ENCODE measurements around the gene SLC6A8. TPM values are rescaled to one million over a fixed set of nuclear protein-coding genes. Genes with fewer than 3 reads are reported as not detected.

The SLC6A8 gene
- total and polyA plus RNA-seq, 2 donors (not counting 3 experiments of a cell fraction or from before 2014, with no cell fraction given) = 22.7 to 23.6 TPM

GRCh38 chrX:153688506-153688905 lies 780 bp downstream of the SLC6A8 start:
- no peak overlapping the region for H3K27ac ChIP-seq (ENCODE audit: insufficient read depth, low read depth, low read length)
- TF ChIP-seq EZH2 (IDR thresholded peaks at IDR 0.05; ENCODE audit: borderline replicate concordance, low read depth, low read length, severe bottlenecking) (no peak), MYC (IDR thresholded peaks at IDR 0.05; ENCODE audit: low read depth, low read length) (no peak), POLR2AphosphoS5 (IDR thresholded peaks at IDR 0.05; ENCODE audit: insufficient read depth, low read depth, low read length) (no peak), JUN (IDR thresholded peaks at IDR 0.05; ENCODE audit: borderline replicate concordance, insufficient read depth, insufficient read length, low read depth) (no peak), CTCF (IDR thresholded peaks at IDR 0.05; ENCODE audit: extremely low read depth in 1 of 2, insufficient read depth in 1 of 2, low read depth in 1 of 2, low read length in 2 of 2) (no peak), FOS (IDR thresholded peaks at IDR 0.05; ENCODE audit: borderline replicate concordance, insufficient read depth, low read length) (no peak), MAX (IDR thresholded peaks at IDR 0.05; ENCODE audit: insufficient read depth, insufficient read length) (no peak), GATA2 (IDR thresholded peaks at IDR 0.05; ENCODE audit: insufficient read depth, insufficient read length, low read depth, low read length) (no peak), POLR2A (IDR thresholded peaks at IDR 0.05; ENCODE audit: low read depth, low read length) (no peak)
- no peaks in the 10 kb centered on the region for H3K9me3 ChIP-seq (replicated peaks; ENCODE audit: control insufficient read depth, insufficient read depth, low read length)
- no peak for DNase-seq (ENCODE audit: low read depth, low spot score)
- FAIRE-seq = no peak
- intact Hi-C loops (cut with micrococcal nuclease) (no loop called here), dilution Hi-C loops (cut with MboI; ENCODE audit: extremely low pct_ligation_motif_present, low sequenced_read_pairs) (no loop called here)
- no peaks in the 10 kb centered on the region for H4K20me1 ChIP-seq (replicated peaks; ENCODE audit: control insufficient read depth, extremely low read depth, insufficient read depth, low read length)
- POLR2A ChIA-PET = no interaction called here
- peaks cover 4% of the 10 kb centered on the region for H3K4me1 ChIP-seq (ENCODE audit: control insufficient read depth, extremely low read depth, insufficient read depth, low read length)
- H3K4me2 ChIP-seq (ENCODE audit: insufficient read depth, low read length) = no peak overlapping the region
- H3K79me2 ChIP-seq (ENCODE audit: control insufficient read depth, insufficient read depth, low read length) = no peaks in the 10 kb centered on the region
- no peaks in the 10 kb centered on the region for H3K9me1 ChIP-seq (replicated peaks; ENCODE audit: control insufficient read depth, extremely low read depth, insufficient read depth, low read length)
- H3K9ac ChIP-seq (replicated peaks; ENCODE audit: extremely low read depth, insufficient read depth, low read length) = no peak overlapping the region
- peak overlapping the region in 1 of 3 experiments; percentile 40 for H3K4me3 ChIP-seq (replicated peaks in 1 of 3; ENCODE audit: insufficient read depth in 1 of 3, low read depth in 1 of 3, low read length in 3 of 3)
- no peaks in the 10 kb centered on the region for H3K36me3 ChIP-seq (ENCODE audit: control insufficient read depth in 2 of 2, extremely low read depth in 1 of 2, insufficient read depth in 2 of 2, low read length in 2 of 2)
- BruUV-seq (replicated peaks) = no TSS peak
- CTCF ChIA-PET = no interaction called here
- H3K27me3 ChIP-seq (ENCODE audit: control insufficient read depth in 2 of 2, insufficient read depth in 2 of 2, low read length in 2 of 2) = no peaks in the 10 kb centered on the region
- no peak overlapping the region for H2AFZ ChIP-seq (ENCODE audit: low read depth, low read length)
